VCaP (cell line): Measurements from ENCODE around the gene LCORL.

Experiments
- H3K27ac ChIP-seq: fragments of 450-650 bp; 2 replicates; pipeline ENCODE4 v1.5.1; 2017
- CTCF ChIP-seq: fragments of 450-650 bp; conservative IDR thresholded peaks from 2 replicates; pipeline ENCODE4 v1.5.1; 2017; ENCODE audit warnings: mild to moderate bottlenecking, moderate library complexity

The LCORL gene

GRCh38 chr4:17797808-17798207, 223.7 kb downstream of the LCORL start:
- H3K27ac ChIP-seq, result no peak overlapping the region
- TF ChIP-seq CTCF, result no peak

- H3K27ac ChIP-seq, result no peak overlapping the region
- no peak for TF ChIP-seq CTCF
Observed at GRCh38 chr4:17794730-17795129, 226.8 kb downstream of the LCORL start.
